Panc1 (cell line): ENCODE data around the gene BRD4.

ENCODE experiments used
- CTCF ChIP-seq: fragments of 450-650 bp; IDR thresholded peaks from 2 replicates; pipeline ENCODE4 v1.5.1; 2017; ENCODE audit warnings: mild to moderate bottlenecking
- POLR2AphosphoS5 ChIP-seq: IDR thresholded peaks from 2 replicates; pipeline ENCODE4 v1.6.1; 2012; ENCODE audit warnings: mild to moderate bottlenecking, low read depth, low read length, moderate library complexity
- SIN3A ChIP-seq: IDR thresholded peaks from 2 replicates; pipeline ENCODE4 v1.6.1; 2012; ENCODE audit warnings: low read depth, mild to moderate bottlenecking, low read length, moderate library complexity, borderline replicate concordance; ENCODE audit not compliant: insufficient read depth

GRCh38 chr19:15198951-15199660 lies 133.2 kb downstream of the BRD4 start:
- no peak for TF ChIP-seq POLR2AphosphoS5
- no peak for TF ChIP-seq CTCF
- TF ChIP-seq SIN3A, result no peak
